H9 (cell line): ENCODE data around the gene GRM3. TPM values are rescaled to one million over a fixed set of nuclear protein-coding genes. Genes with fewer than 3 reads are reported as not detected.

Experiments used
- DNase-seq: peaks from one replicate; pipeline ENCODE4 v3.0.0-alpha.2; 2017
- H2AFZ ChIP-seq: one replicate; pipeline ENCODE4 v1.6.1; 2013; ENCODE audit warnings: mild to moderate bottlenecking, low read length, control low read depth, moderate library complexity
- H2AK5ac ChIP-seq: 2 replicates; pipeline ENCODE4 v1.6.1; 2013; ENCODE audit warnings: low read length, control low read depth, mixed read lengths; ENCODE audit not compliant: insufficient read length
- H2BK120ac ChIP-seq: one replicate; pipeline ENCODE4 v1.6.1; 2013; ENCODE audit warnings: low read depth, mild to moderate bottlenecking, low read length, control low read depth, inconsistent platforms; ENCODE audit not compliant: poor library complexity, severe bottlenecking
- H2BK12ac ChIP-seq: 2 replicates; pipeline ENCODE4 v1.6.1; 2013; ENCODE audit warnings: low read length, control low read depth, mixed read lengths, low read depth; ENCODE audit not compliant: insufficient read length
- H2BK15ac ChIP-seq: 2 replicates; pipeline ENCODE4 v1.6.1; 2013; ENCODE audit warnings: low read depth, low read length, control low read depth
- H2BK20ac ChIP-seq: one replicate; pipeline ENCODE4 v1.6.1; 2013; ENCODE audit warnings: low read depth, mild to moderate bottlenecking, low read length, control low read depth, inconsistent platforms; ENCODE audit not compliant: poor library complexity, severe bottlenecking
- H2BK5ac ChIP-seq: 2 replicates; pipeline ENCODE4 v1.6.1; 2013; ENCODE audit warnings: low read length, control low read depth, mixed read lengths; ENCODE audit not compliant: insufficient read length
- H3K14ac ChIP-seq: 2 replicates; pipeline ENCODE4 v1.6.1; 2013; ENCODE audit warnings: low read length, control low read depth; ENCODE audit not compliant: insufficient read depth
- H3K18ac ChIP-seq: 2 replicates; pipeline ENCODE4 v1.6.1; 2013; ENCODE audit warnings: low read depth, mild to moderate bottlenecking, mixed read lengths, low read length, control low read depth; ENCODE audit not compliant: insufficient read length
- H3K23ac ChIP-seq: 2 replicates; pipeline ENCODE4 v1.6.1; 2013; ENCODE audit warnings: low read length, control low read depth, mixed read lengths, low read depth; ENCODE audit not compliant: insufficient read length
- H3K23me2 ChIP-seq: 2 replicates; pipeline ENCODE4 v1.6.1; 2013; ENCODE audit warnings: low read depth, mild to moderate bottlenecking, mixed read lengths, low read length, control low read depth; ENCODE audit not compliant: insufficient read length, poor library complexity, severe bottlenecking
- H3K27ac ChIP-seq: 2 replicates; pipeline ENCODE4 v1.5.1; 2013; ENCODE audit warnings: low read length, control low read depth, mixed read lengths, low read depth; ENCODE audit not compliant: insufficient read length
- H3K27me3 ChIP-seq: 2 replicates; pipeline ENCODE4 v1.6.1; 2013; ENCODE audit warnings: low read length, control low read depth, inconsistent platforms; ENCODE audit not compliant: insufficient read depth
- H3K4ac ChIP-seq: 2 replicates; pipeline ENCODE4 v1.6.1; 2013; ENCODE audit warnings: low read depth, mild to moderate bottlenecking, control low read depth, inconsistent platforms, low read length, moderate library complexity
- H3K4me1 ChIP-seq: 2 replicates; pipeline ENCODE4 v1.6.1; 2013; ENCODE audit warnings: low read length, control low read depth, inconsistent platforms; ENCODE audit not compliant: insufficient read depth
- H3K4me2 ChIP-seq: 2 replicates; pipeline ENCODE4 v1.6.1; 2013; ENCODE audit warnings: low read length, control low read depth, mixed read lengths; ENCODE audit not compliant: insufficient read length, insufficient read depth
- H3K56ac ChIP-seq: 2 replicates; pipeline ENCODE4 v1.6.1; 2013; ENCODE audit warnings: low read depth, mild to moderate bottlenecking, mixed read lengths, low read length, control low read depth; ENCODE audit not compliant: insufficient read length
- H3K79me1 ChIP-seq: 2 replicates; pipeline ENCODE4 v1.6.1; 2013; ENCODE audit warnings: low read depth, mild to moderate bottlenecking, moderate library complexity, low read length, control low read depth, inconsistent platforms; ENCODE audit not compliant: insufficient read depth, poor library complexity, severe bottlenecking
- H3K79me2 ChIP-seq: 2 replicates; pipeline ENCODE4 v1.6.1; 2013; ENCODE audit warnings: low read length, control low read depth, inconsistent platforms; ENCODE audit not compliant: insufficient read depth
- H3K9ac ChIP-seq: 2 replicates; pipeline ENCODE4 v1.6.1; 2013; ENCODE audit warnings: low read length, control low read depth, mixed read lengths; ENCODE audit not compliant: insufficient read length; ENCODE audit errors: extremely low read depth
- H3K9me3 ChIP-seq: one replicate; pipeline ENCODE4 v1.6.1; 2013; ENCODE audit warnings: low read depth, low read length, inconsistent platforms; ENCODE audit not compliant: control insufficient read depth
- H3T11ph ChIP-seq: one replicate; pipeline ENCODE4 v1.6.1; 2013; ENCODE audit warnings: mild to moderate bottlenecking, low read length, control low read depth, inconsistent platforms
- H4K20me1 ChIP-seq: one replicate; pipeline ENCODE4 v1.6.1; 2013; ENCODE audit not compliant: control insufficient read depth, insufficient read length, insufficient read depth
- H4K5ac ChIP-seq: 2 replicates; pipeline ENCODE4 v1.6.1; 2013; ENCODE audit warnings: low read depth, mild to moderate bottlenecking, mixed read lengths, low read length, control low read depth; ENCODE audit not compliant: insufficient read length
- H4K8ac ChIP-seq: replicated peaks from 2 replicates; pipeline ENCODE4 v1.6.1; 2013; ENCODE audit warnings: low read length, control low read depth, mixed read lengths, low read depth; ENCODE audit not compliant: insufficient read length
- H4K91ac ChIP-seq: 2 replicates; pipeline ENCODE4 v1.6.1; 2013; ENCODE audit warnings: low read depth, mild to moderate bottlenecking, moderate library complexity, mixed read lengths, low read length, control low read depth; ENCODE audit not compliant: insufficient read length
- H3K27ac Mint-ChIP-seq, 3 experiments: 2 replicates in 2 of 3; 3 replicates in 1 of 3; pipeline ENCODE4 v1.8.0; 2020 to 2021; ENCODE audit warnings: mixed read lengths in 3 of 3, mild to moderate bottlenecking in 1 of 3, moderate library complexity in 1 of 3
- H3K27me3 Mint-ChIP-seq: 2 replicates; pipeline ENCODE4 v1.8.0; 2021; ENCODE audit warnings: low read depth, mild to moderate bottlenecking, moderate library complexity, mixed read lengths
- H3K36me3 Mint-ChIP-seq, 3 experiments: 2 replicates in 2 of 3; 3 replicates in 1 of 3; pipeline ENCODE4 v1.8.0; 2020 to 2021; ENCODE audit warnings: low read depth in 3 of 3, mixed read lengths in 3 of 3; ENCODE audit not compliant: insufficient read depth in 1 of 3
- H3K4me1 Mint-ChIP-seq, 2 experiments: 2 replicates each; pipeline ENCODE4 v1.8.0; 2020; ENCODE audit warnings: mixed read lengths in 2 of 2
- H3K4me3 Mint-ChIP-seq, 2 experiments: 2 replicates in 1 of 2; 3 replicates in 1 of 2; pipeline ENCODE4 v1.8.0; 2020 to 2021; ENCODE audit warnings: mild to moderate bottlenecking in 2 of 2, mixed read lengths in 2 of 2, moderate library complexity in 1 of 2
- H3K9me3 Mint-ChIP-seq, 2 experiments: 2 replicates in 1 of 2; 3 replicates in 1 of 2; pipeline ENCODE4 v1.8.0; 2020; ENCODE audit warnings: mild to moderate bottlenecking in 2 of 2, mixed read lengths in 2 of 2, moderate library complexity in 1 of 2
- CTCF ChIP-seq: fragments of 200-600 bp; sonication (generic); conservative IDR thresholded peaks from 3 replicates; pipeline ENCODE4 v1.8.0; 2021; ENCODE audit warnings: antibody characterized with exemption, mild to moderate bottlenecking
- WGBS: extraction: QIAGEN DNeasy Blood & Tissue Kit; methylation state at CpG from one replicate; pipeline ENCODE4 v1.1.7; 2013; ENCODE audit warnings: missing lambda C conversion rate, low lambda C conversion rate, mixed read lengths; ENCODE audit not compliant: insufficient read length; ENCODE audit errors: extremely low coverage; 5-methylcytosine and 5-hydroxymethylcytosine counted together
- total RNA-seq: library from RNA; stranded (reverse); gene quantifications from 2 replicates; pipeline ENCODE4 v1.2.1, GENCODE V29; 2021

Gene GRM3
- total RNA-seq, 1 experiment from 2014 or later, result 0.15 TPM

- no peak for TF ChIP-seq CTCF
- no peaks in the 10 kb centered on the region for H3K27me3 ChIP-seq
- no peak overlapping the region for H3K14ac ChIP-seq
- no peak overlapping the region for H2BK120ac ChIP-seq
- no peaks in the 10 kb centered on the region for H3K36me3 Mint-ChIP-seq
- no peak overlapping the region for H3K9ac ChIP-seq
- H3K4me2 ChIP-seq, result no peak overlapping the region
- DNase-seq, result no peak
- H3K4ac ChIP-seq, result no peak overlapping the region
- H3K27ac ChIP-seq, result no peak overlapping the region
- H4K91ac ChIP-seq, result no peak overlapping the region
- no peaks in the 10 kb centered on the region for H3K79me2 ChIP-seq
- H4K5ac ChIP-seq, result no peak overlapping the region
- H3K9me3 Mint-ChIP-seq, result no peaks in the 10 kb centered on the region
- no peak overlapping the region for H2BK15ac ChIP-seq
- no peak overlapping the region for H3K4me3 Mint-ChIP-seq
- H2AFZ ChIP-seq, result no peak overlapping the region
- H3K27ac Mint-ChIP-seq, result no peak overlapping the region
- H2AK5ac ChIP-seq, result no peak overlapping the region
- H3K18ac ChIP-seq, result no peak overlapping the region
- no CpG with 5 or more reads among the region's 4 CpGs for WGBS
- H3K56ac ChIP-seq, result no peak overlapping the region
- H2BK20ac ChIP-seq, result no peak overlapping the region
- peaks cover 18 to 22% of the 10 kb centered on the region in 2 experiments for H3K4me1 Mint-ChIP-seq
- H3K4me1 ChIP-seq, result 0 out of 2 replicates have a peak, but pooled peaks cover under 1% of the 10 kb centered on the region
- H4K20me1 ChIP-seq, result no peaks in the 10 kb centered on the region
- H3K23ac ChIP-seq, result no peak overlapping the region
- H3K79me1 ChIP-seq, result no peaks in the 10 kb centered on the region
- no peak overlapping the region for H2BK5ac ChIP-seq
- H2BK12ac ChIP-seq, result no peak overlapping the region
- H3T11ph ChIP-seq, result no peak overlapping the region
- H3K27me3 Mint-ChIP-seq, result no peaks in the 10 kb centered on the region
- no peak overlapping the region for H4K8ac ChIP-seq
- H3K9me3 ChIP-seq, result no peaks in the 10 kb centered on the region
- H3K23me2 ChIP-seq, result no peaks in the 10 kb centered on the region
Observed at GRCh38 chr7:86749741-86750665, 106.3 kb downstream of the GRM3 start.
